Gastrocnemius medialis (tissue), 4 donors: ENCODE data around the gene NACAD.

Source experiments
- CTCF ChIP-seq, 5 experiments: fragments of 450-650 bp in 3 of 5; fragments of 200-600 bp in 2 of 5; sonication (generic) in 2 of 5; IDR thresholded peaks in 4 of 5; conservative IDR thresholded peaks in 1 of 5; 1 replicate in 4 of 5; 2 replicates in 1 of 5; pipeline ENCODE4 v1.5.1; 2016 to 2019; ENCODE audit warnings: antibody characterized with exemption in 5 of 5, mild to moderate bottlenecking in 3 of 5, moderate library complexity in 3 of 5
- POLR2A ChIP-seq, 2 donors: fragments of 450-650 bp; IDR thresholded peaks; one replicate each; pipeline ENCODE4 v1.6.1; 2017; ENCODE audit warnings: antibody characterized with exemption in 2 of 2, mild to moderate bottlenecking in 2 of 2, moderate library complexity in 2 of 2

GRCh38 chr7:45126201-45126600 lies 37.4 kb upstream of the NACAD start:
- no peak for TF ChIP-seq CTCF (IDR thresholded peaks at IDR 0.05 in 4 of 5, conservative IDR thresholded peaks at IDR 0.05 in 1 of 5)
- TF ChIP-seq POLR2A (IDR thresholded peaks at IDR 0.05) = no peak
